Hepatic stellate cell (primary cell): ENCODE results near the gene GPC1.
"Not testable (repeated sequence)": the region's sequence is repeated elsewhere in the genome, so short reads cannot be mapped to it uniquely, and the experiment has no call there.

Experiments
- DNase-seq: peaks from one replicate; pipeline ENCODE4 v3.0.0; 2011; ENCODE audit warnings: low spot score

GPC1 gene

GRCh38 chr2:240467149-240467642, 31.7 kb downstream of the GPC1 start:
- DNase-seq: no peak

GRCh38 chr2:240467659-240468302, 32.3 kb downstream of the GPC1 start:
- no peak for DNase-seq

- peak; percentile 21 for DNase-seq
Observed at GRCh38 chr2:240468303-240469238, 33.1 kb downstream of the GPC1 start.

- peak; percentile 27 for DNase-seq
Observed at GRCh38 chr2:240469239-240469636, 33.8 kb downstream of the GPC1 start.

- peak; percentile 5 for DNase-seq
Observed at GRCh38 chr2:240469740-240470139, 34.3 kb downstream of the GPC1 start.

GRCh38 chr2:240472078-240472790, 36.8 kb downstream of the GPC1 start:
- DNase-seq: peak; percentile 7

- DNase-seq: no peak
Observed at GRCh38 chr2:240473211-240473610, 37.7 kb downstream of the GPC1 start.

- no peak for DNase-seq
Observed at GRCh38 chr2:240477916-240478315, 42.5 kb downstream of the GPC1 start.

GRCh38 chr2:240478346-240479110, 43.1 kb downstream of the GPC1 start:
- DNase-seq: no peak

- DNase-seq: no peak
Observed at GRCh38 chr2:240479111-240479501, 43.6 kb downstream of the GPC1 start.

GRCh38 chr2:240480834-240481623, 45.6 kb downstream of the GPC1 start:
- no peak for DNase-seq

- DNase-seq: no peak
Observed at GRCh38 chr2:240481720-240482119, 46.3 kb downstream of the GPC1 start.

- DNase-seq: no peak
Observed at GRCh38 chr2:240482141-240482540, 46.7 kb downstream of the GPC1 start.

GRCh38 chr2:240491483-240491882, 56.0 kb downstream of the GPC1 start:
- no peak for DNase-seq

- peak; percentile 0 for DNase-seq
Observed at GRCh38 chr2:240494194-240494793, 58.8 kb downstream of the GPC1 start.

- not testable (repeated sequence) for DNase-seq
Observed at GRCh38 chr2:240494942-240495341, 59.5 kb downstream of the GPC1 start.

GRCh38 chr2:240497082-240497481, 61.6 kb downstream of the GPC1 start:
- DNase-seq: peak; percentile 38

- DNase-seq: no peak
Observed at GRCh38 chr2:240498171-240498957, 62.9 kb downstream of the GPC1 start.

GRCh38 chr2:240498958-240499260, 63.4 kb downstream of the GPC1 start:
- no peak for DNase-seq
